PC-9 (cell line): ENCODE results near the gene LGI2. TPM values are rescaled to one million over a fixed set of nuclear protein-coding genes. Genes with fewer than 3 reads are reported as not detected.

ENCODE experiments used
- BruUV-seq: library from RNA; stranded (reverse); fragments of 400-500 nt; replicated peaks from 2 replicates; lab custom pipeline; 2021; lab: Mats Ljungman, UMichigan
- CTCF ChIA-PET: fragments of 300-600 bp; sonication (Branson Sonifier 250); formaldehyde crosslinking; loops from one replicate; lab custom pipeline; 2022; ENCODE audit warnings: antibody characterized with exemption; lab: Charles Lee
- POLR2A ChIA-PET: fragments of 300-600 bp; sonication (Branson Sonifier 250); formaldehyde crosslinking; loops from one replicate; lab custom pipeline; 2022; ENCODE audit warnings: antibody characterized with exemption; ENCODE audit not compliant: unreplicated experiment; lab: Charles Lee
- DNase-seq, 2 experiments: peaks; one replicate each; pipeline versions ENCODE4 v3.0.0 to v3.0.0-alpha.2; 2015 to 2022; ENCODE audit warnings: mixed read lengths in 1 of 2
- H2AFZ ChIP-seq: fragments of 200-600 bp; sonication (generic); 2 replicates; pipeline ENCODE4 v1.8.1; 2017; ENCODE audit warnings: antibody characterized with exemption
- H3F3A ChIP-seq: fragments of 200-600 bp; sonication (generic); 2 replicates; pipeline ENCODE4 v1.8.1; 2017; ENCODE audit warnings: antibody characterized with exemption, mild to moderate bottlenecking, low read depth; ENCODE audit not compliant: insufficient read depth
- H3K27ac ChIP-seq: fragments of 200-600 bp; sonication (generic); 2 replicates; pipeline ENCODE4 v1.6.1; 2016; ENCODE audit warnings: mixed run types
- H3K27me3 ChIP-seq: fragments of 200-600 bp; sonication (generic); 2 replicates; pipeline ENCODE4 v1.6.1; 2016; ENCODE audit warnings: low read depth, mixed run types; ENCODE audit not compliant: insufficient read depth
- H3K36me3 ChIP-seq: fragments of 200-600 bp; sonication (generic); 2 replicates; pipeline ENCODE4 v1.6.1; 2016; ENCODE audit warnings: low read depth, mixed run types
- H3K4me1 ChIP-seq: fragments of 200-600 bp; sonication (generic); replicated peaks from 2 replicates; pipeline ENCODE4 v1.6.1; 2016; ENCODE audit warnings: mixed run types; ENCODE audit not compliant: insufficient read depth
- H3K4me2 ChIP-seq: fragments of 200-600 bp; sonication (generic); 2 replicates; pipeline ENCODE4 v1.6.1; 2017; ENCODE audit warnings: mixed run types
- H3K4me3 ChIP-seq: fragments of 200-600 bp; sonication (generic); 2 replicates; pipeline ENCODE4 v1.6.1; 2016; ENCODE audit warnings: mixed run types
- H3K79me2 ChIP-seq: fragments of 200-600 bp; sonication (generic); 2 replicates; pipeline ENCODE4 v1.6.1; 2017; ENCODE audit warnings: low read depth, mixed run types
- H3K9me2 ChIP-seq: fragments of 200-600 bp; sonication (generic); 2 replicates; pipeline ENCODE4 v1.8.1; 2017; ENCODE audit warnings: mild to moderate bottlenecking; ENCODE audit not compliant: insufficient read depth
- H3K9me3 ChIP-seq: fragments of 200-600 bp; sonication (generic); 2 replicates; pipeline ENCODE4 v1.8.1; 2016; ENCODE audit warnings: low read depth; ENCODE audit not compliant: insufficient read depth
- H4K20me1 ChIP-seq: fragments of 200-600 bp; sonication (generic); 2 replicates; pipeline ENCODE4 v1.8.1; 2017; ENCODE audit not compliant: insufficient read depth
- CTCF ChIP-seq: fragments of 200-600 bp; sonication (generic); conservative IDR thresholded peaks from 2 replicates; pipeline ENCODE4 v1.6.1; 2017; ENCODE audit warnings: mixed run types, antibody characterized with exemption, mild to moderate bottlenecking, moderate library complexity
- EZH2 ChIP-seq: fragments of 200-600 bp; sonication (generic); IDR thresholded peaks from 2 replicates; pipeline ENCODE4 v1.8.0; 2017; ENCODE audit warnings: antibody characterized with exemption, low read depth
- intact Hi-C: fragments of 100-400 bp; cut with micrococcal nuclease; formaldehyde crosslinking; loops from one replicate; pipeline ENCODE4 v1.10.0; 2022; ENCODE audit not compliant: unreplicated experiment
- total RNA-seq: library from RNA; stranded (reverse); gene quantifications from 2 replicates; pipeline ENCODE4 v1.2.3, GENCODE V29; 2021

LGI2 gene
- total RNA-seq, 1 experiment from 2014 or later = not detected

GRCh38 chr4:25007598-25007997, 23.1 kb downstream of the LGI2 start:
- Histone ChIP-seq H3K9me3 (no peaks in the 10 kb centered on the region), H3K4me2 (no peak overlapping the region), H3K27me3 (no peaks in the 10 kb centered on the region; the same call in 1 of the 2 replicates), H3K36me3 (no peaks in the 10 kb centered on the region), H3K9me2 (no peaks in the 10 kb centered on the region), H3K4me1 (no peaks in the 10 kb centered on the region), H3K79me2 (no peaks in the 10 kb centered on the region), H3K27ac (no peak overlapping the region), H3F3A (no peaks in the 10 kb centered on the region), H2AFZ (no peak overlapping the region), H3K4me3 (no peak overlapping the region), H4K20me1 (no peaks in the 10 kb centered on the region)
- BruUV-seq = no TSS peak
- POLR2A ChIA-PET = interaction anchor here (0.7 kb wide), 1 partner anchor 208 kb away, joined by 3 read pairs; no protein-coding TSS in a partner anchor
- TF ChIP-seq CTCF (no peak), EZH2 (no peak)
- CTCF ChIA-PET = no interaction called here
- no peak for DNase-seq
- intact Hi-C loops = no loop called here

DNA sequence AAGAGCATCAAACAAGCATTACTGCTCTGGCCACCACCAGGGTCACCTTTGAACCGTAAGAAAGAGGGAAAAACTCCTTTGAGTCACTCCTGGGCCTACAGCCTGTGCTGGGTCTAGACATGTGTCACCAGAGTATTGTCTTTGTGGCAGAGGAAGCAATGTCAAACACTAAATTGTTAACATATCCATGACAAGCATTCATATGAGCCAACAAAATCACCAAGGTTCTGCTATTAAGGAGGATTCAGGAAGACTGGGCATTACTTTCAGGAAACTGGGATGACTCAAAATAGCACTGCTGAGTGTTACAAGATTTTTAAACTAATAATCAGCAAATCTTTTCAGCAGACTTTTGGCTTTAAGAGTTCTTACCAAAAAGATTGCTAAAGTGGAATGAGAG, 28.1 kb downstream of the LGI2 start:
- Histone ChIP-seq H4K20me1 (no peaks in the 10 kb centered on the region), H3K4me1 (no peaks in the 10 kb centered on the region), H3K9me2 (no peaks in the 10 kb centered on the region), H2AFZ (no peak overlapping the region), H3K27me3 (no peaks in the 10 kb centered on the region; the same call in 1 of the 2 replicates), H3K36me3 (no peaks in the 10 kb centered on the region), H3K9me3 (no peaks in the 10 kb centered on the region), H3K4me3 (no peak overlapping the region), H3F3A (no peaks in the 10 kb centered on the region), H3K79me2 (no peaks in the 10 kb centered on the region), H3K27ac (no peak overlapping the region), H3K4me2 (no peak overlapping the region)
- POLR2A ChIA-PET = no interaction called here
- CTCF ChIA-PET = no interaction called here
- no TSS peak for BruUV-seq
- DNase-seq = no peak
- intact Hi-C loops = no loop called here
- TF ChIP-seq CTCF (no peak), EZH2 (no peak)

DNA sequence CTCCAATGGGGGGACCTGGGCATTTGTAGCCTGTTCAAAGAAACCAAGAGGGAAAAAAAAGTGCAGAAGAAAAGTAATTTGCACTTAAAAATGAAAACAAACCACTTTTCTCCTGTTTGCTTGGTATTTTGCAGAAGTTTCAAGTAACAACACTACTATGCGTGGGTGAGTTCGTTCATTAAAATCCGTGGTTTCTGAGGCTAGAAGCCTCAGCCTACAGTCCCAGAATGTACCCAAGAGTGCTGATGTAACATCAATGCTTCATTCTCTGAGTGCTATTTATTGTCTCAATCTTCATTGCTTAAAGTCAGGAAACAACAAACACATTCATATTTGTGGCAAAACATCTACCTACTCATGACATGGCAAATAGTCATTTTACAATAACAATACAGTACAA, 29.2 kb downstream of the LGI2 start:
- no peak overlapping the region for H3K4me3 ChIP-seq
- DNase-seq = no peak
- no peaks in the 10 kb centered on the region for H3K79me2 ChIP-seq
- H2AFZ ChIP-seq = no peak overlapping the region
- no peaks in the 10 kb centered on the region for H3F3A ChIP-seq
- no peaks in the 10 kb centered on the region for H3K4me1 ChIP-seq
- intact Hi-C loops = no loop called here
- TF ChIP-seq CTCF = no peak
- TF ChIP-seq EZH2 = no peak
- no peaks in the 10 kb centered on the region for H3K9me2 ChIP-seq
- no peak overlapping the region for H3K4me2 ChIP-seq
- H3K27ac ChIP-seq = no peak overlapping the region
- no TSS peak for BruUV-seq
- no peaks in the 10 kb centered on the region for H3K9me3 ChIP-seq
- H3K36me3 ChIP-seq = no peaks in the 10 kb centered on the region
- no peaks in the 10 kb centered on the region for H4K20me1 ChIP-seq
- no peaks in the 10 kb centered on the region; the same call in 1 of the 2 replicates for H3K27me3 ChIP-seq
- ChIA-PET CTCF (no interaction called here), POLR2A (no interaction called here)
